GM18907 (cell line): ENCODE measurements around the gene LCN1.
"Not testable (repeated sequence)": the region's sequence is repeated elsewhere in the genome, so short reads cannot be mapped to it uniquely, and the experiment has no call there.

Source experiments
- ATAC-seq: cut with Tn5 transposase; IDR thresholded peaks from one replicate; pipeline ENCODE4 v1.9.1; 2021; ENCODE audit warnings: mild to moderate bottlenecking, moderate library complexity; ENCODE audit not compliant: unreplicated experiment

The LCN1 gene

GRCh38 chr9:135504262-135505243 lies 16.7 kb upstream of the LCN1 start:
- no peak for ATAC-seq

GRCh38 chr9:135505406-135506187 lies 15.6 kb upstream of the LCN1 start:
- ATAC-seq = no peak

GRCh38 chr9:135506327-135507103 lies 14.7 kb upstream of the LCN1 start:
- no peak for ATAC-seq

GRCh38 chr9:135507104-135508035 lies 13.9 kb upstream of the LCN1 start:
- ATAC-seq = no peak

GRCh38 chr9:135508211-135508820 lies 12.9 kb upstream of the LCN1 start:
- ATAC-seq = no peak

GRCh38 chr9:135509458-135509857 lies 11.8 kb upstream of the LCN1 start:
- ATAC-seq = no peak

GRCh38 chr9:135512241-135512603 lies 9.0 kb upstream of the LCN1 start:
- ATAC-seq = no peak

- no peak for ATAC-seq
Measured at GRCh38 chr9:135512904-135513303, 8.3 kb upstream of the LCN1 start.

GRCh38 chr9:135513351-135513846 lies 7.8 kb upstream of the LCN1 start:
- ATAC-seq = no peak

GRCh38 chr9:135513906-135514305 lies 7.3 kb upstream of the LCN1 start:
- ATAC-seq = not testable (repeated sequence)

- no peak for ATAC-seq
Measured at GRCh38 chr9:135514342-135515082, 6.7 kb upstream of the LCN1 start.

GRCh38 chr9:135515083-135515951 lies 5.9 kb upstream of the LCN1 start:
- ATAC-seq = no peak

- no peak for ATAC-seq
Measured at GRCh38 chr9:135516132-135516860, 4.9 kb upstream of the LCN1 start.

GRCh38 chr9:135517407-135517822 lies 3.8 kb upstream of the LCN1 start:
- ATAC-seq = no peak

GRCh38 chr9:135519179-135519971 lies 1.9 kb upstream of the LCN1 start:
- ATAC-seq = no peak

GRCh38 chr9:135521608-135522095 lies 412 bp downstream of the LCN1 start:
- no peak for ATAC-seq
